Mucosa of gallbladder (tissue), 1 donor: ENCODE data around the gene STX16. TPM values are rescaled to one million over a fixed set of nuclear protein-coding genes. Genes with fewer than 3 reads are reported as not detected.

ENCODE experiments used
- DNase-seq: peaks from one replicate; pipeline ENCODE4 v3.0.0-alpha.2; 2020; ENCODE audit warnings: low spot score
- total RNA-seq: library from RNA; stranded (reverse); gene quantifications from one replicate; pipeline ENCODE4 v1.2.1, GENCODE V29; 2021
- donor health status: DM: no; HTN: no; CAD: no.

Gene STX16
- total RNA-seq, 1 donor from 2014 or later, result 63.7 TPM

GRCh38 chr20:58652606-58653294 is 1.7 kb downstream of the STX16 start:
- DNase-seq, result no peak

- DNase-seq, result no peak
Measured at GRCh38 chr20:58654337-58654736, 3.3 kb downstream of the STX16 start.

GRCh38 chr20:58655328-58656107 is 4.4 kb downstream of the STX16 start:
- no peak for DNase-seq

- DNase-seq, result no peak
Measured at GRCh38 chr20:58656831-58657230, 5.7 kb downstream of the STX16 start.

GRCh38 chr20:58657262-58657661 is 6.2 kb downstream of the STX16 start:
- no peak for DNase-seq

- no peak for DNase-seq
Measured at GRCh38 chr20:58657986-58658385, 6.9 kb downstream of the STX16 start.

- no peak for DNase-seq
Measured at GRCh38 chr20:58658760-58659159, 7.7 kb downstream of the STX16 start.

- DNase-seq, result no peak
Measured at GRCh38 chr20:58659841-58660240, 8.8 kb downstream of the STX16 start.

GRCh38 chr20:58660855-58661597 is 9.9 kb downstream of the STX16 start:
- DNase-seq, result no peak

- no peak for DNase-seq
Measured at GRCh38 chr20:58661598-58662473, 10.8 kb downstream of the STX16 start.

- DNase-seq, result no peak
Measured at GRCh38 chr20:58664331-58664730, 13.2 kb downstream of the STX16 start.

- no peak for DNase-seq
Measured at GRCh38 chr20:58664883-58665282, 13.8 kb downstream of the STX16 start.

GRCh38 chr20:58665606-58666005 is 14.5 kb downstream of the STX16 start:
- DNase-seq, result no peak

- DNase-seq, result no peak
Measured at GRCh38 chr20:58666702-58667101, 15.6 kb downstream of the STX16 start.

- no peak for DNase-seq
Measured at GRCh38 chr20:58667975-58668374, 16.9 kb downstream of the STX16 start.

- no peak for DNase-seq
Measured at GRCh38 chr20:58668901-58669286, 17.8 kb downstream of the STX16 start.

GRCh38 chr20:58669287-58670006 is 18.4 kb downstream of the STX16 start:
- DNase-seq, result no peak

- no peak for DNase-seq
Measured at GRCh38 chr20:58670102-58670501, 19.0 kb downstream of the STX16 start.

GRCh38 chr20:58670659-58671058 is 19.6 kb downstream of the STX16 start:
- no peak for DNase-seq

- no peak for DNase-seq
Measured at GRCh38 chr20:58673119-58673518, 22.0 kb downstream of the STX16 start.

GRCh38 chr20:58675146-58675584 is 24.1 kb downstream of the STX16 start:
- no peak for DNase-seq
